Measurements from ENCODE around the gene NACA2. TPM values are rescaled to one million over a fixed set of nuclear protein-coding genes. Genes with fewer than 3 reads are reported as not detected.
"Not testable (repeated sequence)": the region's sequence is repeated elsewhere in the genome, so short reads cannot be mapped to it uniquely, and the experiment has no call there.

Gene NACA2
- total RNA-seq, 1 donor from 2014 or later: not detected

- DNase-seq (ENCODE audit: low read depth, low spot score): no peak
Observed at GRCh38 chr17:61599608-61600007, 8.6 kb upstream of the NACA2 start.

GRCh38 chr17:61598014-61598413 lies 7.0 kb upstream of the NACA2 start:
- no peak for DNase-seq (ENCODE audit: low read depth, low spot score)

GRCh38 chr17:61597607-61598006 lies 6.6 kb upstream of the NACA2 start:
- DNase-seq (ENCODE audit: low read depth, low spot score): no peak

GRCh38 chr17:61595418-61596186 lies 4.6 kb upstream of the NACA2 start:
- no peak for DNase-seq (ENCODE audit: low read depth, low spot score)

DNA sequence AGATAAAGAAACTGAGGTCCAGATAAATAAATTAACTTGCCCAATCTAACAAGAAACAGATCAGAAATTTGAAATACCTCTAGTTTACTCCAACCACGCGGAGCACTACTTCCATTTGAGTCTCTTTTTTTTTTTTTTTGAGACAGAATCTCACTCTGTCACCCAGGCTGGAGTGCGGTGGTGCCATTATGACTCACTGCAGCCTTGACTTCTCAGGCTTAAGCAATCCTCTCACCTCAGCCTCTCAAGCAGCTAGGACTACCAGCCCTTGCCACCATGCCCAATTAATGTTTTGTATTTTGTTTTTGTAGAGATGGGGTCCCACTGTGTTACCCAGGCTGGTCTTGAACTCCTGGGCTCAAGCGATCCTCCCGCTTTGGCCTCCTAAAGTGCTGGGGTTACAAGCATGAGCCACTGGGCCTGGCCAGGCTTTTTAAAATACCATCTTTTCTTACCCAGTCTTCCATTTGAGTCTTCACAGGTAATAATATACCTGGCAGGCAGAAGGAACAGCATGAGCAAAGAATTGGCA lies 3.3 kb upstream of the NACA2 start:
- DNase-seq (ENCODE audit: low read depth, low spot score): no peak

DNA sequence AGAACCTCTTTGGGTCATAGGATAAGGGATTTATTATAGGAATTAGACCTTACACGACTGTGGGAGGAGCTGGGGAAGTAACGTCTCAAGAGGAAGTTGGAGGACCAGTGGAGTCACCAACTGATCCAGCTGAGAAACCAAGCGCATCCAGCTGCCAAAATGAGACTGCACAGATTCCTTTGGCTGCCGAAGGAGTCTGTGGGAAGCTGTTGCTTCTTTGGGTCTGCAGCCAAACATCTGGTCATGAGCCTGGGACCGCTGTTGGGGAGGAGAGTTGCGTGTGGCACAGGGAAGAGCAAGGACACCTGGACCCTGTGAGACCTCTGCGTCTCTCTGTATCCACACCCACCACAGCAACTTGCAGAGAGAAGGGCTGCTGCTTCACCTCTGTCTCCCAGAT lies 2.4 kb upstream of the NACA2 start:
- DNase-seq (ENCODE audit: low read depth, low spot score): no peak

DNA sequence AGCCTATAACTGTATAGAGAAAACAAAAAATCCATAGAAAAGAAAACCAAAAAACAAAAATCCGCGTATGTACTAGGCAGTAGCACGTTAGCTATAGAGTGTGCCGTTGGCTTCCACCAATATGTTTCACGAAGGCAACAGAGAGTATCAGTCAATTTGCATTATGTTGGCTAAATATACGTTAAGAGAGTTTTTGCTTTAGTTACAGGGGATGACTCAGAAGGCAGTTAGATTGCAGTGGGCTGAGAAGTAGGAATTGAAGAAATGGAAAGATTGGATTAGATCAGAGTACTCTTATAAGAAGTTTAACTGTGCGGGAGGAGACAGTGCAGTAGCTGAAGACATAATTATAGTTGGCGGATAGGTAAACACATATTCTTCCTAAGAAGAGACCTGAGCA lies 911 bp upstream of the NACA2 start:
- DNase-seq (ENCODE audit: low read depth, low spot score): no peak

DNA sequence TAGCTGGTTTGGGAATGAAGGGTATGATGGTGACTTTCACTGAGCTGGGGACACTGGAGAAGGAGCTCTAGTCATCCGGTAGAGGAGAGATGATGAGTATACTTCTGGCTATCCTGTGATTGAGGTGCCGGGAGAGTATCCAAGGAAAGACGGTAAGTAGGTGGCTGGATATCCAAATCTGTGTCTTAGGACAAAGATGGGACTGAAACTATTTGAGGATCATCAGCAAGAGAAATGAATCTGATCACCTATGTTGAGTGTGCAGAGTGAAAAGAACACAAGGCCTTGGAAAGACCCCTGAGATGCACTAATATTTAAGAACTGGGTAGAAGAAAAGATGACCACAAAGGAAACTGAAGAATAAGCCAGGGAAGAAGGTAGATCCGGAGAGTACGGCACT lies 1.0 kb downstream of the NACA2 start:
- DNase-seq (ENCODE audit: low read depth, low spot score): no peak

- no peak for DNase-seq (ENCODE audit: low read depth, low spot score)
Observed at GRCh38 chr17:61587807-61588660, 3.0 kb downstream of the NACA2 start.

DNA sequence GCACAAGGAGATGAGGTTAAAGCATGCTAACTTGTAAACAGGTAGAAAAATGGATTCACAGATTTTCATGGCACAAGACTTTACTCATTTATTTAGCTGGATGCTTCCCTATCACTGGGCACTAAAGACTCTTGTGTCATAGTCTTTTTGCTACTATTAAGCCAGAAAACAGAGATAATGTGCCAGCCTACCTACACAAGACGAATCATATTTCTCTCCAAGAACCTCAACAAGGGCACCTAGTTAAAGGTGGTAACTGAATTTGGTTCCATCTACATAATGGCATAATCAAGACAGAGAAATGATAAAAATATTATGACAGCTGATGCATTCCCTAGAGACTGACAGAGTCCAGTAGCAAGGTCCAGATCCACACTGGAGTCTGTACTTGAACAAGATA lies 3.8 kb downstream of the NACA2 start:
- no peak for DNase-seq (ENCODE audit: low read depth, low spot score)

DNA sequence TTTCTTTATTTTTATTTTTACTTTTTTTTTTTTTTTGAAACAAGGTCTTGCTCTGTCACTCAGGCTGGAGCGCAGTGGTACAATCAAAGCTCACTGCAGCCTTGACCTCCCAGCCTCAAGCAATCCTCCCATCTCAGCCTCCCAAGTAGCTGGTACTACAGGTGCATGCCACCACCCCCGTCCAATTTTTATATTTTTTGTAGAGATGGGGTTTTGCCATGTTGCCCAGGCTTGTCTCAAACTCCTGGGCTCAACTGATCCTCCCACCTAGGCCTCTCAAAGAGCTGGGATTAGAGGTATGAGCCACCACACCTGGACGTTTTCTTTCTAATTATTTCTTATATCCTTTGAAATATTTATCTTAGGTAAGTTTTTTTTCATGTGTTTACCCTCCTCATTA lies 4.4 kb downstream of the NACA2 start:
- DNase-seq (ENCODE audit: low read depth, low spot score): not testable (repeated sequence)

- no peak for DNase-seq (ENCODE audit: low read depth, low spot score)
Observed at GRCh38 chr17:61586031-61586566, 4.9 kb downstream of the NACA2 start.

GRCh38 chr17:61584866-61585265 lies 6.2 kb downstream of the NACA2 start:
- DNase-seq (ENCODE audit: low read depth, low spot score): no peak

GRCh38 chr17:61584266-61584665 lies 6.8 kb downstream of the NACA2 start:
- DNase-seq (ENCODE audit: low read depth, low spot score): no peak

DNA sequence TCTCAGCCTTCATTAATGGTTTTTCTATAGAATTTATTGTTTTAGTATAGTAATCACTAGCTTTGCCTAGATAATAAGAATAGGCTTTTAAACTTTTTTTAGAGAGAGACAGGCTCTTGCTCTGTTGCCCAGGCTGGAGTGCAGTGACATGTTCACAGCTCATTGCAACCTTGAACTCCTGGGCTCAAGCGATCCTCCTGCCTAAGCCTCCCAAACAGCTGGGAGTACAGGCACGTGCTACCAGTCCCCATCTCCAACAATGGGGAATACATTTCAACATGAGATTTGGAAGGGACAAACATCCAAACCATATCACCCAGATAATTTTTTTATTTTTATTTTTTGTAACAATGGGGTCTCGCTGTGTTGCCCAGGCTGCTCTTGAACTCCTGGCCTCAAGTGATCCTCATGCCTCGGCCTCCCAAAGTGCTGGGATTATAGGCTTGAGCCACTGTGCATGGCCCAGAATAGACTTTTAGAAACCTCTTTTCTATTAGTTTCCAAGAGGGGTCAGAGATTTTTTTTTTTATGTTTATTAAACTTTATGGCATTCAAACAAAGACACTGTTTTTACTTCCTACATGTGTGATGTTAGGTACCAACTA lies 7.3 kb downstream of the NACA2 start:
- DNase-seq (ENCODE audit: low read depth, low spot score): no peak

DNA sequence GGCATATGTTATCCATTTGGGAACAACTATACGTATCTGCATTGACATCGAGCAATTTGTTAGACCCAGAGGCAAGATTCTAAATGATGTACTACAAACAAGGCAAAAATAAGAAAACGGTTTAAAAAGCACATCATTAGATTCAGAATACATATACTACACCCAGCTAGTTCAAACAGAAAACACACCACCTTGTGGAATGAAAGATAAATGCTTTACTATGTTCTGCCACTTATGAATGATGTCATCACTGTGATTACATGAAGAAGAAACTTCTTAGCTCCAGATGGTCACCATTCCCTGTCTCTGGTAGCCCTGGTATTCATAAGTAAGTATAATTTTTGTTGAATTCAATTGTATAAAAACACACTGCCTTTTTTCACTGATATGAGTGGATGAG lies 7.8 kb downstream of the NACA2 start:
- DNase-seq (ENCODE audit: low read depth, low spot score): no peak

DNA sequence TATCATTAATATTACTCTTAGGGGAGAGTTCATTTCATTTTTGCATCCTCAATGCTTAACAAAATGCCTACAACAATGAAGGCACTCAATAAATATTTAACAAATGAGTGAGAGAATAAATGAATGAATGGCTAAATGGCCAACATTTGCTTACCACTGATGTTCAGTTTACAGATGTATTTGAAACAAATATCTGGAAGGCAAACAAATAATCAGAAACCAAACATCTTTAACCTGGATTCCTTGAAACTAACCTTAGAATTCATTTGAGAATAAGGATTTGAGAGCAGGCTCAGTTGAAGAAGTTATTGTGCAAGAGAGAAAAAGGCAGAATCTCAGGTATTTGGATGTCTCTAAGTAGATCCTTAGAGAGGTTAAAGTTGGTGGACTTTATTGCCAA lies 8.4 kb downstream of the NACA2 start:
- no peak for DNase-seq (ENCODE audit: low read depth, low spot score)

DNA sequence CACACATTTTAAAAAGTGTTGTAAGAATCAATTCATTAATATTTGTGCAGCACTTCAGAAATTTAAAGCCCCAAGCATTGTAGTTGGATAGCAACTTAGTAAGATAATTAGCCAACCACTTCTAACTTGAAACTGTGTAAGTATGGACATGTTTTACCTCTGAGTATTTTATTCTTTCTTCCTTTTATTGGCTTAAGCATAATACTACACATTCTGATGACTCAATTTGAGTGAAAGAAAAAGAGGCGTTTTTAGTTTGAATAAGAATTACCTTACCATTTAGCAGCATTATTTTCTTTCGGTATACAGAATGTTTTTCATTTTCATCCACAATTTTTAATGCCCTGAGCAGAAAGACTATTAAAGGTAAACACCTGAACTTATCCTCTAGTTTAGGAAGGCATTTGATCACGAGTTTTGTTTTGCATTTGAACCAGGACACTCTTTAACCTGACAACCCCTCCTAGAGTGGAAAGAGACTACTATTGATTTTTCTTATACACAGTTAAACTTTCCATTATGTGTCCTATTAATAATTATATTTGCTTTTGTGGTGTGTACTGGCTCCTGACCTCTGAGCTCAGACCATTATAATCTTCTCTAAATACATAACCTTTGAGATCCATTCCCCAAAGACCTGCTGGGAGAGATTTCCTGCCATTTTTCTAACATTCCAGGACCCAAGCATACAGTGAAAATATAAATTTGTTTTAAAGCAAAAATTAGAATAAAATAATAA lies 9.2 kb downstream of the NACA2 start:
- no peak for DNase-seq (ENCODE audit: low read depth, low spot score)

DNA sequence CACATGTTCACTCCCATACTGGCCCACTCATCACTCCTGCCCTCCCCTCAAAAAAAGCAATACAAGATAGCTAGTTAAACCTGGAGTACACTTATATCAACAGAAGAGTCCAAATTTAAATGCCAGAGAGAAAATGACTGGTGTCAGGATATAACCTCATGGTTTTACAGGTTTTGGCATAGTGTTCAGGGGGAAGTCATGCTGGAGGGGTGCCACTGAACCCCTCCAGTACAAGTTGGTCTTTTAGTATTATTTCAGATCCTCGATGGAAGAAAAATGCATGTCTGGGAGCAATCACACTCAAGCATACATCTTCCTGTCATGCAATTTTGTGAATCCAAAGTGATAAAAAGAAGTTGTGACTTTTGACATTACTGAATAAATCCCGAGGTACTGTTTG lies 10.5 kb downstream of the NACA2 start:
- no peak for DNase-seq (ENCODE audit: low read depth, low spot score)

GRCh38 chr17:61579961-61580360 lies 11.1 kb downstream of the NACA2 start:
- DNase-seq (ENCODE audit: low read depth, low spot score): no peak

DNA sequence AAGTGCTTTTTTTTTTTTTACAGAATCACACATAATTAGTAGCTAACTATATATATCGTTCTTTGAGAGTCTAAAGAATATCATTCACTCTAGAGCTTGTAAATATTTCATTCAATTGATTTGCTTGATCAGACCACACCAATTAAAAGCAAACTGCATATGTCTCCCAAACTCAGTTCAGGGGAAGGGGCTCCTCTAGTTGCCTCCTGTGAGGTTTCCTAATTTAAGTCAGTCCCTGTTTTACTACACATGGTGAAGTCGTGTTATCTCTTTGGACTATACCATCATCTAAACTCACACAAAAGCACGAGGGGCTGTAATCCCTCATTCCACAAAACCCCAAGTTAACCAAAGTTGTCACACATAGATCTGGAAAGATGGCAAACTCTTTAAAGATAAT lies 11.7 kb downstream of the NACA2 start:
- DNase-seq (ENCODE audit: low read depth, low spot score): no peak
